Adrenal gland (tissue), 5 donors: ENCODE data around the gene ATCAY.

Source experiments
- POLR2A ChIP-seq, 2 donors: fragments of 450-650 bp; IDR thresholded peaks; one replicate each; pipeline ENCODE4 v1.6.1; 2017; ENCODE audit warnings: antibody characterized with exemption in 2 of 2, mild to moderate bottlenecking in 2 of 2, moderate library complexity in 1 of 2
- TF ChIP-seq, protein P1 (sequence below), 6 experiments: fragments of 450-650 bp in 4 of 6; fragments of 200-600 bp in 2 of 6; sonication (generic) in 1 of 6; IDR thresholded peaks; 1 replicate in 5 of 6; 2 replicates in 1 of 6; pipeline versions ENCODE4 v1.5.1 to v1.8.0; 2016 to 2021; ENCODE audit warnings: antibody characterized with exemption in 6 of 6, mild to moderate bottlenecking in 2 of 6, moderate library complexity in 1 of 6
- donor health status: DM: no; HTN: no; CAD: no.

DNA sequence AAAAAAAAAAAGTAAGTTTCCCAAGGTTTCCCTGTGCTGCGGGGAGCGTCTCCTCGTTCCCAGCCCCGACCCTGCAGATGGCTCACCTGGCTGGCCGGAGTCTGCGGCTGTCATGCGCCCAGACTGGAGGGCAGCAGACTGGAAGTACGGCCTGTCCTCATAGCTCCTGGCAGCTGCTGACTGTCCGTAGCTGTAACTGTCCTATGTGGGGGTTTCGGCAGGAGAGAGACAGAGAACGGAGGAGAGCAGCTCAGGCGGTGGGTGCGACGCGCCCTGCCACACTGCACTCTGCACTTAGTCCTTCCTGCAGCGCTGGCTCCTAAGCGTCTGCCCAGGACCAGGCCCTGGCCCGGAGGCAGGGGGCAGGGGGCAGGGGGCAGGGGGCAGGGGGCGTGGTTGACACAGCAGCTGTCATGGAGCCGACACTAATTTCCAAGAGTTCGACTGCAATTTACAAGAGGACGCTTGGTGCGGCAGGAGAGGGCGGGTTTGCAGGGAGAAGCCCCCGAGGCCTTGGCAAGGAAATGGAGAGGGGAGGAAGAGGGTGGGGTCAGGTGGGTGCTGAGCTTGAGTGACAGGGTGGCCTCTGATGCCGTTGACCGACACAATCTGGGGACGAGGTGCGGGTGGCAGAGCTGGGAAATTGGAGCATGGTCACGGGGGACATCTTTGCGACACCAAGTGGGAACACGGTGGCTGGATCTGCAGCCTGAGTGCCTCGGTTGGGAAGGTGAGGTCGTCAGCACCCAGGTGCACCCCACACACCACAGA lies 46.7 kb upstream of the ATCAY start:
- TF ChIP-seq, protein P1, sequence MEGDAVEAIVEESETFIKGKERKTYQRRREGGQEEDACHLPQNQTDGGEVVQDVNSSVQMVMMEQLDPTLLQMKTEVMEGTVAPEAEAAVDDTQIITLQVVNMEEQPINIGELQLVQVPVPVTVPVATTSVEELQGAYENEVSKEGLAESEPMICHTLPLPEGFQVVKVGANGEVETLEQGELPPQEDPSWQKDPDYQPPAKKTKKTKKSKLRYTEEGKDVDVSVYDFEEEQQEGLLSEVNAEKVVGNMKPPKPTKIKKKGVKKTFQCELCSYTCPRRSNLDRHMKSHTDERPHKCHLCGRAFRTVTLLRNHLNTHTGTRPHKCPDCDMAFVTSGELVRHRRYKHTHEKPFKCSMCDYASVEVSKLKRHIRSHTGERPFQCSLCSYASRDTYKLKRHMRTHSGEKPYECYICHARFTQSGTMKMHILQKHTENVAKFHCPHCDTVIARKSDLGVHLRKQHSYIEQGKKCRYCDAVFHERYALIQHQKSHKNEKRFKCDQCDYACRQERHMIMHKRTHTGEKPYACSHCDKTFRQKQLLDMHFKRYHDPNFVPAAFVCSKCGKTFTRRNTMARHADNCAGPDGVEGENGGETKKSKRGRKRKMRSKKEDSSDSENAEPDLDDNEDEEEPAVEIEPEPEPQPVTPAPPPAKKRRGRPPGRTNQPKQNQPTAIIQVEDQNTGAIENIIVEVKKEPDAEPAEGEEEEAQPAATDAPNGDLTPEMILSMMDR (IDR thresholded peaks at IDR 0.05) = no peak
- TF ChIP-seq POLR2A (IDR thresholded peaks at IDR 0.05) = no peak
